NCI-H82 treated with DMSO at 0.1 percent for 48 hours (cell line): Measurements from ENCODE around the gene NXF1.

Experiments used
- DNase-seq: peaks from one replicate; lab custom pipeline; 2025; ENCODE audit not compliant: unreplicated experiment; lab: John Stamatoyannopoulos, UW

Gene NXF1

GRCh38 chr11:62747475-62748160 is 57.6 kb downstream of the NXF1 start:
- no peak for DNase-seq
